ENCODE results near the gene RNF224.
A peak's percentile ranks its signal among the peaks of the same experiment; 100 is the strongest.

RNF224 gene

GRCh38 chr9:137192859-137193258 lies 34.4 kb upstream of the RNF224 start:
- TF ChIP-seq CTCF (IDR thresholded peaks at IDR 0.05) (no peak), ZFX (IDR thresholded peaks at IDR 0.05; ENCODE audit: borderline replicate concordance) (no peak)
- H3K27ac ChIP-seq: peak overlapping the region; percentile 32; the same call in 1 of the 2 replicates

GRCh38 chr9:137193771-137194170 lies 33.5 kb upstream of the RNF224 start:
- peak overlapping the region; percentile 32; the same call in 1 of the 2 replicates for H3K27ac ChIP-seq
- TF ChIP-seq ZFX (IDR thresholded peaks at IDR 0.05; ENCODE audit: borderline replicate concordance) (no peak), CTCF (IDR thresholded peaks at IDR 0.05) (no peak)

GRCh38 chr9:137194388-137194787 lies 32.9 kb upstream of the RNF224 start:
- no peak for TF ChIP-seq ZFX (IDR thresholded peaks at IDR 0.05; ENCODE audit: borderline replicate concordance)
- TF ChIP-seq CTCF (IDR thresholded peaks at IDR 0.05): no peak
- H3K27ac ChIP-seq: 0 out of 2 replicates have a peak overlapping the region, but pooled peaks have one; percentile 32

GRCh38 chr9:137194909-137195308 lies 32.4 kb upstream of the RNF224 start:
- peak overlapping the region; percentile 32; the same call in 1 of the 2 replicates for H3K27ac ChIP-seq
- no peak for TF ChIP-seq CTCF (IDR thresholded peaks at IDR 0.05)
- TF ChIP-seq ZFX (IDR thresholded peaks at IDR 0.05; ENCODE audit: borderline replicate concordance): no peak

DNA sequence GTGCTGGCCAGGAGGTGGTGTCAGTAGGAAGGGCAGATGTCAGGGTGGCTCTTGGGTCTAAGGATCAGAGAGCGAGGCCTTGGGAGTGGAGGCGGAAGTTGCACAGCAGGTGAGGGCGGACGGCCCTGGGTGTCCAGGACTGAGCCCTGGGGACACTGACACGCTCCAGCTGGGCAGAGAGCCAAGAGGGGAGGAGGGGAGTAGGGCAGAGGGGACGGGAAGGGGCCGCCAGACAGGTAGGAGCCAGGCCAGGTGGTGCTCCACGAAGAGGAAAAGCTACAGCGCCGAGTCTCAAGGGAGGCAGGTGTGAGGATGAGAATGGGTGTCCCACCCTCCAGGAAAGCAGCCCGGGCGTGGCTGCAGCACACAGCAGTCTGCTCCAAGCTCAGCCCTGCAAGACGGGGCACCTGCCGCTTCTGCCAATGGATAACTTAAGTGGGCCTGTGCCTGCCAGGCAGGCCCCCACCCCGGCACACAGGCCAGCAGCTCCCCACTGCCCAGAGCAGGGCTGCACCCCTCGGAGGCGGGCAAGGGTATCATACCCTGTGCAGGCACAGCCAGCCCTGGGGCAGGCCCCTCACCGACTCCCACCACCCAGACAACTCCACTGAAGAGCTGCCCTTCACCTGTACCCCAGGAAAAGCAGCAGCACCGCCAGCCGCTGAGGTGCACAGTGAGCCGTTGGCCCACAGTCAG lies 31.6 kb upstream of the RNF224 start:
- no peak for TF ChIP-seq CTCF (IDR thresholded peaks at IDR 0.05)
- H3K27ac ChIP-seq: peak overlapping the region; percentile 32; the same call in 1 of the 2 replicates

GRCh38 chr9:137198051-137198901 lies 29.0 kb upstream of the RNF224 start:
- H3K27ac ChIP-seq: peak overlapping the region; percentile 83
- TF ChIP-seq ZFX (IDR thresholded peaks at IDR 0.05; ENCODE audit: borderline replicate concordance): no peak
- TF ChIP-seq CTCF (IDR thresholded peaks at IDR 0.05): no peak

- no peak for TF ChIP-seq CTCF (IDR thresholded peaks at IDR 0.05)
- peak overlapping the region; percentile 83 for H3K27ac ChIP-seq
These were observed 28.4 kb upstream of the RNF224 start for GRCh38 chr9:137198902-137199283.

All from 22Rv1 (cell line).